ENCODE measurements around the gene LRBA.

Gene LRBA

GRCh38 chr4:150988238-150988637, 26.8 kb downstream of the LRBA start:
- no peak for TF ChIP-seq CTCF (IDR thresholded peaks at IDR 0.05; ENCODE audit: low read length, missing control alignments)
- no peak for DNase-seq (ENCODE audit: low read depth)
- H3K4me3 ChIP-seq (replicated peaks; ENCODE audit: low read depth, low read length): no peak overlapping the region

- no peak for TF ChIP-seq CTCF (IDR thresholded peaks at IDR 0.05; ENCODE audit: low read length, missing control alignments)
- no peak for DNase-seq (ENCODE audit: low read depth)
- H3K4me3 ChIP-seq (replicated peaks; ENCODE audit: low read depth, low read length): no peak overlapping the region
Measured at GRCh38 chr4:150987204-150987603, 27.9 kb downstream of the LRBA start.

- no peak for DNase-seq (ENCODE audit: low read depth)
- H3K4me3 ChIP-seq (replicated peaks; ENCODE audit: low read depth, low read length): no peak overlapping the region
Measured at GRCh38 chr4:150986085-150986484, 29.0 kb downstream of the LRBA start.

GRCh38 chr4:150983851-150984250, 31.2 kb downstream of the LRBA start:
- H3K4me3 ChIP-seq (replicated peaks; ENCODE audit: low read depth, low read length): no peak overlapping the region
- DNase-seq (ENCODE audit: low read depth): no peak
- no peak for TF ChIP-seq CTCF (IDR thresholded peaks at IDR 0.05; ENCODE audit: low read length, missing control alignments)

More at GRCh38 chr4:150986085-150986484, 29.0 kb downstream of the LRBA start:
- TF ChIP-seq CTCF (IDR thresholded peaks at IDR 0.05; ENCODE audit: low read length, missing control alignments): no peak

- no peak for TF ChIP-seq CTCF (IDR thresholded peaks at IDR 0.05; ENCODE audit: low read length, missing control alignments)
- no peak overlapping the region for H3K4me3 ChIP-seq (replicated peaks; ENCODE audit: low read depth, low read length)
- DNase-seq (ENCODE audit: low read depth): no peak
Measured at GRCh38 chr4:150982557-150983233, 32.4 kb downstream of the LRBA start.

GRCh38 chr4:150978738-150979575, 36.1 kb downstream of the LRBA start:
- DNase-seq (ENCODE audit: low read depth): no peak
- no peak for TF ChIP-seq CTCF (IDR thresholded peaks at IDR 0.05; ENCODE audit: low read length, missing control alignments)
- no peak overlapping the region for H3K4me3 ChIP-seq (replicated peaks; ENCODE audit: low read depth, low read length)

Measured in fibroblast of pulmonary artery (primary cell).